Heart left ventricle (tissue), 13 donors: Measurements from ENCODE around the gene TNFRSF9.

Source experiments
- POLR2A ChIP-seq, 2 donors: fragments of 450-650 bp; IDR thresholded peaks; one replicate each; pipeline ENCODE4 v1.6.1; 2017; ENCODE audit warnings: antibody characterized with exemption in 2 of 2, mild to moderate bottlenecking in 2 of 2, moderate library complexity in 2 of 2
- TF ChIP-seq, protein P1 (sequence below), 12 donors: fragments of 200-600 bp; sonication (generic) in 4 of 12; IDR thresholded peaks; one replicate each; pipeline versions ENCODE4 v1.5.0 to v1.8.0; 2018 to 2022; ENCODE audit warnings: antibody characterized with exemption in 12 of 12, mild to moderate bottlenecking in 5 of 12
- donor health status: ischemic (EF 13 %, LVEDD 7.1; RV severe dilation, severe dysfunction).
- donor health status: DM: no; HTN: yes; CAD: no.
- donor health status: DM: no; HTN: no; CAD: no.
- donor health status: ischemic (EF 25% LVEDD 6.9; RV normal size, moderate dysfunction).
- donor health status: ischemic (EF 25% LVEDD 5.7; RV mildly dilated, moderate dysfunction).
- donor health status: ischemic (EF 35%, LVEDD 5.7; RV mildly dilated, moderate dysfunction).
- donor health status: nonischemic (EF 11% LVEDD 7.7; RV severe dilation, severe dysfunction).
- donor health status: DM: yes; HTN: yes; CAD: no.
- donor health status: PGD.
- donor health status: ischemic (EF 29% LVEDD 5.4; RV normal size, mild dysfunction).
- donor health status: nonischemic (EF 23%, LVEDD 6.1; RV moderate dilation, normal function).

DNA sequence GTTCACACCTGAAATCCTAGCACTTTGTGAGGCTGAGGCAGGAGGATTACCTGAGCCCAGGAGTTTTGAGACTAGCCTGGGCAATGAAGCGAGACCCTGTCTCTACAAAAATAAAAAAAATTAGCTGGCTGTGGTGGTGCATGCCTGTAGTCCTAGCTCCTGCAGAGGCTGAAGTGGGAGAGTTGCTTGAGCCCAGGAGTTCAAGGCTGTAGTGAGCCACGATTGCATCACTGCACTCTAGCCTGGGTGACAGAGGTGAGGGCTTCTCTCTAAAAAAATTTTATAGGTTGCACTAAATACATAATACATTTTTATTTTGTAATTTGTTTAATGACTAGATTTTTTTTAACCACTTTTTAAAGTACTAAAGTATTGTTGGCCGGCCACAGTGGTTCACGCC, 27.0 kb upstream of the TNFRSF9 start:
- TF ChIP-seq, protein P1, sequence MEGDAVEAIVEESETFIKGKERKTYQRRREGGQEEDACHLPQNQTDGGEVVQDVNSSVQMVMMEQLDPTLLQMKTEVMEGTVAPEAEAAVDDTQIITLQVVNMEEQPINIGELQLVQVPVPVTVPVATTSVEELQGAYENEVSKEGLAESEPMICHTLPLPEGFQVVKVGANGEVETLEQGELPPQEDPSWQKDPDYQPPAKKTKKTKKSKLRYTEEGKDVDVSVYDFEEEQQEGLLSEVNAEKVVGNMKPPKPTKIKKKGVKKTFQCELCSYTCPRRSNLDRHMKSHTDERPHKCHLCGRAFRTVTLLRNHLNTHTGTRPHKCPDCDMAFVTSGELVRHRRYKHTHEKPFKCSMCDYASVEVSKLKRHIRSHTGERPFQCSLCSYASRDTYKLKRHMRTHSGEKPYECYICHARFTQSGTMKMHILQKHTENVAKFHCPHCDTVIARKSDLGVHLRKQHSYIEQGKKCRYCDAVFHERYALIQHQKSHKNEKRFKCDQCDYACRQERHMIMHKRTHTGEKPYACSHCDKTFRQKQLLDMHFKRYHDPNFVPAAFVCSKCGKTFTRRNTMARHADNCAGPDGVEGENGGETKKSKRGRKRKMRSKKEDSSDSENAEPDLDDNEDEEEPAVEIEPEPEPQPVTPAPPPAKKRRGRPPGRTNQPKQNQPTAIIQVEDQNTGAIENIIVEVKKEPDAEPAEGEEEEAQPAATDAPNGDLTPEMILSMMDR (IDR thresholded peaks at IDR 0.05) = no peak
- no peak for TF ChIP-seq POLR2A (IDR thresholded peaks at IDR 0.05)
